Mucosa of rectum (tissue), 2 donors: ENCODE results near the gene SLC50A1.

Experiments used
- H3K27ac ChIP-seq, 2 donors: one replicate each; pipeline ENCODE4 v1.7.0; 2013; ENCODE audit warnings: inconsistent platforms in 2 of 2, low read depth in 2 of 2, low read length in 2 of 2
- H3K27me3 ChIP-seq, 2 donors: one replicate each; pipeline ENCODE4 v1.7.0; 2013; ENCODE audit warnings: low read length in 2 of 2; ENCODE audit not compliant: control insufficient read depth in 2 of 2, insufficient read depth in 2 of 2
- H3K36me3 ChIP-seq, 2 donors: one replicate each; pipeline ENCODE4 v1.7.0; 2013; ENCODE audit warnings: low read length in 2 of 2; ENCODE audit not compliant: control insufficient read depth in 2 of 2, insufficient read depth in 2 of 2
- H3K4me1 ChIP-seq, 2 donors: one replicate each; pipeline ENCODE4 v1.7.0; 2013; ENCODE audit warnings: low read length in 2 of 2, mild to moderate bottlenecking in 1 of 2; ENCODE audit not compliant: control insufficient read depth in 2 of 2, insufficient read depth in 2 of 2
- H3K4me3 ChIP-seq, 2 donors: one replicate each; pipeline ENCODE4 v1.7.0; 2013; ENCODE audit warnings: low read length in 2 of 2
- H3K9ac ChIP-seq, 2 donors: one replicate each; pipeline ENCODE4 v1.7.0; 2013; ENCODE audit warnings: low read length in 2 of 2, low read depth in 1 of 2, mild to moderate bottlenecking in 1 of 2
- H3K9me3 ChIP-seq, 2 donors: one replicate each; pipeline ENCODE4 v1.7.0; 2013; ENCODE audit warnings: low read length in 2 of 2; ENCODE audit not compliant: control insufficient read depth in 2 of 2
- donor health status: healthy.
- donor health status: Normal muscosa, but diverticular disease.

Gene SLC50A1

GRCh38 chr1:155135415-155136028 lies at the start of gene SLC50A1:
TSS of gene SLC50A1 (plus strand) at chr1:155135852. CDS start at chr1:155135912, 60 bp downstream.
- H3K36me3 ChIP-seq, result peaks cover 25 to 28% of the 10 kb centered on the region in 2 donors
- peak within 1 kb of the TSS; percentile 97 to 100 for H3K27ac ChIP-seq
- H3K9me3 ChIP-seq, result no peaks in the 10 kb centered on the region
- peaks cover 36 to 69% of the 10 kb centered on the region in 2 donors for H3K4me1 ChIP-seq
- peak within 1 kb of the TSS; percentile 94 to 96 for H3K9ac ChIP-seq
- no peaks in the 10 kb centered on the region for H3K27me3 ChIP-seq
- H3K4me3 ChIP-seq, result peak within 1 kb of the TSS; percentile 86 to 97

- H3K9ac ChIP-seq, result peak overlapping the region in 1 of 2 donors; percentile 32
- H3K36me3 ChIP-seq, result no peaks in the 10 kb centered on the region
- peak overlapping the region in 1 of 2 donors; percentile 87 for H3K4me3 ChIP-seq
- peak overlapping the region; percentile 93 to 96 for H3K27ac ChIP-seq
- H3K27me3 ChIP-seq, result peaks cover 10 to 15% of the 10 kb centered on the region in 2 donors
- H3K4me1 ChIP-seq, result peaks cover 43 to 44% of the 10 kb centered on the region in 2 donors
- no peaks in the 10 kb centered on the region for H3K9me3 ChIP-seq
Measured at GRCh38 chr1:155086128-155086741, 49.4 kb upstream of the SLC50A1 start.

- Histone ChIP-seq H3K4me3 (no peak overlapping the region), H3K27me3 (peaks cover 10 to 12% of the 10 kb centered on the region in 2 donors), H3K27ac (no peak overlapping the region), H3K4me1 (peaks cover 43% of the 10 kb centered on the region in 2 donors), H3K36me3 (no peaks in the 10 kb centered on the region), H3K9ac (no peak overlapping the region), H3K9me3 (no peaks in the 10 kb centered on the region)
Measured at GRCh38 chr1:155086856-155087535, 48.7 kb upstream of the SLC50A1 start.

- H3K9me3 ChIP-seq, result no peaks in the 10 kb centered on the region
- no peak overlapping the region for H3K27ac ChIP-seq
- peaks cover 14 to 22% of the 10 kb centered on the region in 2 donors for H3K4me1 ChIP-seq
- peak overlapping the region; percentile 24 to 45 for H3K4me3 ChIP-seq
- H3K9ac ChIP-seq, result no peak overlapping the region
- no peaks in the 10 kb centered on the region for H3K36me3 ChIP-seq
- H3K27me3 ChIP-seq, result no peaks in the 10 kb centered on the region
Measured at GRCh38 chr1:155091071-155092051, 44.3 kb upstream of the SLC50A1 start.

- Histone ChIP-seq H3K9ac (no peak overlapping the region), H3K9me3 (no peaks in the 10 kb centered on the region), H3K27ac (no peak overlapping the region), H3K36me3 (no peaks in the 10 kb centered on the region), H3K27me3 (no peaks in the 10 kb centered on the region), H3K4me3 (no peak overlapping the region), H3K4me1 (peaks cover 14 to 22% of the 10 kb centered on the region in 2 donors)
Measured at GRCh38 chr1:155092131-155092530, 43.5 kb upstream of the SLC50A1 start.

- Histone ChIP-seq H3K9me3 (no peaks in the 10 kb centered on the region), H3K27ac (no peak overlapping the region), H3K4me3 (no peak overlapping the region), H3K27me3 (no peaks in the 10 kb centered on the region), H3K9ac (no peak overlapping the region), H3K4me1 (peaks cover 14 to 22% of the 10 kb centered on the region in 2 donors), H3K36me3 (no peaks in the 10 kb centered on the region)
Measured at GRCh38 chr1:155092641-155093040, 43.0 kb upstream of the SLC50A1 start.

GRCh38 chr1:155093911-155094621 lies 41.6 kb upstream of the SLC50A1 start:
- H3K4me3 ChIP-seq, result peak overlapping the region in 1 of 2 donors; percentile 41
- H3K27me3 ChIP-seq, result no peaks in the 10 kb centered on the region
- H3K4me1 ChIP-seq, result peaks cover 14 to 22% of the 10 kb centered on the region in 2 donors
- H3K36me3 ChIP-seq, result no peaks in the 10 kb centered on the region
- H3K9ac ChIP-seq, result no peak overlapping the region
- H3K27ac ChIP-seq, result peak overlapping the region in 1 of 2 donors; percentile 63
- no peaks in the 10 kb centered on the region for H3K9me3 ChIP-seq

- Histone ChIP-seq H3K9me3 (no peaks in the 10 kb centered on the region), H3K4me1 (peaks cover 14 to 22% of the 10 kb centered on the region in 2 donors), H3K27me3 (no peaks in the 10 kb centered on the region), H3K27ac (peak overlapping the region in 1 of 2 donors; percentile 63), H3K36me3 (no peaks in the 10 kb centered on the region), H3K4me3 (no peak overlapping the region), H3K9ac (no peak overlapping the region)
Measured at GRCh38 chr1:155094622-155094948, 41.1 kb upstream of the SLC50A1 start.

GRCh38 chr1:155099331-155099730 lies 36.3 kb upstream of the SLC50A1 start:
- Histone ChIP-seq H3K27me3 (no peaks in the 10 kb centered on the region), H3K9ac (no peak overlapping the region), H3K4me3 (no peak overlapping the region), H3K36me3 (no peaks in the 10 kb centered on the region), H3K27ac (peak overlapping the region in 1 of 2 donors; percentile 16), H3K4me1 (peaks cover 3 to 8% of the 10 kb centered on the region in 2 donors), H3K9me3 (no peaks in the 10 kb centered on the region)
